ENCODE results near the gene SSBP3. TPM values are rescaled to one million over a fixed set of nuclear protein-coding genes. Genes with fewer than 3 reads are reported as not detected.

SSBP3 gene
- total and polyA plus RNA-seq, 9 of the 15 experiments (the other 6 are each of a cell fraction or from before 2014, with no cell fraction given) = 8.7 to 108 (median 33.8) TPM

- TF ChIP-seq HDAC2 (IDR thresholded peaks at IDR 0.05) (no peak), MAFG (tag; conservative IDR thresholded peaks at IDR 0.05) (peak; percentile 44; the same call in 1 of the 2 replicates), L3MBTL2 (IDR thresholded peaks at IDR 0.05) (no peak), NR3C1 (CRISPR knock-in tag; IDR thresholded peaks at IDR 0.05) (no peak), GABPA (tag; conservative IDR thresholded peaks at IDR 0.05; ENCODE audit: low read depth) (no peak), ZNF408 (CRISPR knock-in tag; IDR thresholded peaks at IDR 0.05; ENCODE audit: low read depth) (no peak), ZNF239 (CRISPR knock-in tag; IDR thresholded peaks at IDR 0.05) (no peak), RBM34 (IDR thresholded peaks at IDR 0.05; ENCODE audit: borderline replicate concordance, insufficient read depth, low read length) (no peak), ZBTB33 (CRISPR knock-in tag; IDR thresholded peaks at IDR 0.05) (no peak), DMBX1 (CRISPR knock-in tag; IDR thresholded peaks at IDR 0.05; ENCODE audit: borderline replicate concordance) (no peak), XRCC4 (IDR thresholded peaks at IDR 0.05; ENCODE audit: extremely low read depth, insufficient read depth, insufficient read length) (no peak), ZNF778 (CRISPR knock-in tag; IDR thresholded peaks at IDR 0.05) (no peak), ZNF316 (IDR thresholded peaks at IDR 0.05) (0 out of 2 replicates have a peak, but pooled peaks have one; percentile 45)
Observed at GRCh38 chr1:54376430-54377039, 29.7 kb downstream of the SSBP3 start (continued).
